Measurements from ENCODE around the gene DNAJC24.
"Not testable (repeated sequence)": the region's sequence is repeated elsewhere in the genome, so short reads cannot be mapped to it uniquely, and the experiment has no call there.

The DNAJC24 gene, protein sequence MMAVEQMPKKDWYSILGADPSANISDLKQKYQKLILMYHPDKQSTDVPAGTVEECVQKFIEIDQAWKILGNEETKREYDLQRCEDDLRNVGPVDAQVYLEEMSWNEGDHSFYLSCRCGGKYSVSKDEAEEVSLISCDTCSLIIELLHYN

DNA sequence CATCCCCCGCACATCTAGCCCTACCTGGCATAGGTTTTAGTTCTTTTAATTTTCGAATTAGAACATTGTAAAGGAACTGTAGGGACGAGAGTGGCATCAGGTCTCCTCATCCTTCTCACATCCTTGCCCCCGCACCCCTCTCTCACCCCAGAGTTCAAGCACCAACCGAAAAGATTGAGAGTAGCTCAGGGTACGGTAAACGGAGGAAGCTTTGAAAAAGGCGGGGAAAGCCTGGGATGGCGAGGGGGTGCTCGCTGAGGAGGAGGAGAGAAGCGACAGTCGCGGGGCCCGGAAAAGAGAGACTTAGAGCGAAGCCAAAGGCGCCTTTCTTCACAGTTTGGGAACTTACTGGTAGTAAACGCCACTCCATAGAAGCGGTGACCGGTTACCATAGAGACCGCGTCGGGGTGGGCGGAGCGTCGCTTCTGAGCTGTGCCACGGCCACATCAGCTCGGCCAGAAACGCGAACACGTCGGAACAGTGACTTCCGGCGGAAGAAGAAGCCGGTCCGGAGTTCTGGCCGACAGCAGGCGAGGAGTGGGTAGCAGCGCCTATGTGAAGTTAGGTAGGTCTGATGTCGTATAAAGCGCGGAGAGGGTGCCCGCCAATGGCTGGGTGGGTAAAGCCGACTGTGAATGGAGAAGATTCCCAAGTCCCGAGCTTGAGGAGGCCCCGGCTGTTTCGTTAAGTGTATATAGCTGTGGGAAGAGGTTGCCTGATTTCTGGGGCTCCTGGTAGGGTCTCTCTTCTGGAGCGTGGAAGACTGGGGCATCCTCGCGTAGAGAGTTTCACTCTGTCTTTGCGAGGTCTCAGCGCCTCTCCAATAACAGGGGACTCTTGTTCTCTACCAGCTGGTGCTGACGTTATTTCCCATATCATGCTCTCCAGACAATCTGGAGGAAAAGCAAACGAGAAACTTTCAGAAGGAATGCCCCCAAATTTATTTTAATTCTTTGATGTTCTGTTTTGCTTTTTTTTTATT is at the start of gene DNAJC24, which contains the start of gene DCDC1:
TSS of gene DNAJC24 (plus strand) at position 513 of the 982 bp plus-strand sequence. CDS start 889 bp downstream, outside the sequence.
TSS of gene DCDC1 (minus strand) at position 392 of the 982 bp plus-strand sequence. CDS start 41,459 bp downstream, outside the sequence.
- peak; percentile 87 to 91 for DNase-seq (ENCODE audit: low read depth in 1 of 2, low spot score in 1 of 2)

DNA sequence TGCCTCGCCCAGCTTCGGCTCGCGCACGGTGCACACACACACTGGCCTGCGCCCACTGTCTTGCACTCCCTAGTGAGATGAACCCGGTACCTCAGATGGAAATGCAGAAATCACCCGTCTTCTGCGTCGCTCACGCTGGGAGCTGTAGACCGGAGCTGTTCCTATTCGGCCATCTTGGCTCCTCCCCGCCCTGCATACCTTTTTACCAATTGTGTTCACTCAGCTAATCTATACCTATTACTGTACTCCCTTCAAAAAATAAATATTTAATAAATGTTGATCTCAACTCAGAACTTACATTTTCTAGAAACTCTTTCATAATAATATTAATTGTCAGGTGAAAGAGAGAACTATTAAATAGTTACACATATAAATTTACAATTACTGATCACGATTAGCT is 48.2 kb upstream of the DNAJC24 start:
- DNase-seq (ENCODE audit: low read depth in 1 of 2, low spot score in 1 of 2): not testable (repeated sequence)

DNA sequence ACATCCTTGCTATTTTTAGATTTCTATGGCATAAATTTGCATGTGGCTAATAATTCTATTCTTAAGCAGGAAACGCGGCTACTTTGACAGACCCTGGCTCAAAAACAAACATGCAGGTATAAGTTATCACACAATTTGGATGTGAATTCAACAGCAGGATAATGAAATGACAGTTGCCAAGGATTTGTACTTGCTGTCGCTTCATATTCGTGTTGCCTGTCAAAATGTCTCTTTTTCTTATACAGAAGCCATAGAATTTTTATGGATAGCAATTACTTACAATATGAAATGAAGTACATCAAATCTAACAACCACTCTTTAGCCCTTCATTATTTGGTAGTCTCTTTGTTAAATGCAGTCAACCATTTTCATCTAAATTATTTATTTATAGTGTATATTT is 46.5 kb upstream of the DNAJC24 start:
- DNase-seq (ENCODE audit: low read depth in 1 of 2, low spot score in 1 of 2): no peak

DNA sequence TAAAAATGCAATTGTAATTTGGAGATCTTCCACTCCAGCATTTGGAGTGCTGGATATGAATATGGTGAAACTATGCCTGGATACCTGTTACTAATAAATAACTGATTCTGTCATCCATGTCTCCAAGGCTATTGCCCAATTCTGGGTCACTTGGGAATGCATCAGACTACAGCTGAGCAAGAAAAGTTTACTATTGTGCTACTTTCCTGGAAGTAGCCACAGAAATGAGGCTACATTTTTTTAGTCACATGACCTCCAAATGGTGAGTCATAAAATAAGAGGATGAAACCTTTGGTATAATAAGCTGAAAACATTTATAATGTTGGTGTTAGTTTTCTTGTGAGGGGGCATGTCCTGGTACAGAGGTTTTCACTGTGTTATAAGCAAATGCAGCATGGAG is 44.5 kb upstream of the DNAJC24 start:
- DNase-seq (ENCODE audit: low read depth in 1 of 2, low spot score in 1 of 2): no peak

DNA sequence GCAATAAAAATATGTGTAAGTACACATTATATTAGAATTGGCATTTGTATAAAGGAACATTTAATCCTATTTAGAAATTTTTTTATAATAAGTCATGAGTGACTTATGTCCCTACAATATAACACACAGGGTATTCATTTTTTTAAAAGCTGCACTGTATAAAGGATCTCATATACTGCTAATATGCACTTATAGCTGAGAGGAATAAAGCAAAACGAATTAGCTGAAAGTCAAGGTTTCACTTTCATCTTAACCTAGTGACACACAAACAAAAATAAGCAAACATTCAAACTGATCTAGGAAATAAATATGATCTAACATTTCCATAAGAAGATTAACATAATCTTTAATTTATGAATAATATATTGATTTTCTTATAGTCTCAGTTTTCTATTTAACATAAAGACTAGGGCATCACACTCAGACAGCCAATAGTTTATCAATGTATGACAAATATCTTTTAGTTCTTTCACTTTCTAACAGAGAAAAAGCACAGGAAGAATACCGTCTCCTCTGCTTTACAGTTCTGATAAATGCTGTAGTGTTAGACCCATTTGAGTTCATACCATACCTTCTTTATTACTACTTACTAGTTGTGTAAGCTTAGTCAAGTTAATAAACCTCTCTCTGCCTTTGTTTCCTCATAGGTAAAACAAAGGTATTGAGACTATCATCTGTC is 43.1 kb upstream of the DNAJC24 start:
- no peak for DNase-seq (ENCODE audit: low read depth in 1 of 2, low spot score in 1 of 2)

DNA sequence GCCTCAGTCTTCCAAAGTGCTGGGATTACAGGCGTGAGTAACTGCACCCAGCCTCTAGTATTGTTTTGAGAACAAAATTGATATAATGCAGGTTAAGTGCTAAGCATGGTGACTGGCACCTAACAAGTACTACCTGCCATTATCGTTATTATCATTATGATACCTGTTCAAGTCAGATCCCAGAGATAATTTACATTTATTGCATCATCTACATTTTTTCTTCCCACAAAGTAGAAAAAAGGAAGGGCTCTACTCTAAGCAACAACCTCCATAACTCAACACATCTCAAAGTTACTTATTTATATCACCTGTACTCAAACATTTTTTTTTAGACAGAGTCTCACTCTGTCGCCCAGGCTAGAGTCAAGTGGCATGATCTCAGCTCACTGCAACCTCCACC is 42.2 kb upstream of the DNAJC24 start:
- DNase-seq (ENCODE audit: low read depth in 1 of 2, low spot score in 1 of 2): no peak

DNA sequence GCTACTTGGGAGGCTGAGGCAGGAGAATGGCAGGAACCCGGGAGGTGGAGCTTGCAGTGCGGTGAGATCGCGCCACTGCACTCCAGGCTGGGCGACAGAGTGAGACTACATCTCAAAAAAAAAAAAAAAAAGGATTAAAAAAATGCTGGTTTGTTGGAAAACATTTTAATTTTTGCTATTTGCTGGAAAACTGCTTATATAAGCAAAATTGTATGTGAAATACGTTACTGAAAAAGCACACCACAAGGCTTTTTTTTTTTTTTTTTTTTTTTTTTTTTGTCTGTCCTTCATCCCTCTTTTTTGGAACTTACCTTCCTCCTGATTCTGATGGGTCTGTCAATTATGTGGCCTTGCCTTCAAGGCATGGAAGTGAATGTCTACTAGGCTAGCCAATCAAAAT is 41.0 kb upstream of the DNAJC24 start:
- DNase-seq (ENCODE audit: low read depth in 1 of 2, low spot score in 1 of 2): no peak

DNA sequence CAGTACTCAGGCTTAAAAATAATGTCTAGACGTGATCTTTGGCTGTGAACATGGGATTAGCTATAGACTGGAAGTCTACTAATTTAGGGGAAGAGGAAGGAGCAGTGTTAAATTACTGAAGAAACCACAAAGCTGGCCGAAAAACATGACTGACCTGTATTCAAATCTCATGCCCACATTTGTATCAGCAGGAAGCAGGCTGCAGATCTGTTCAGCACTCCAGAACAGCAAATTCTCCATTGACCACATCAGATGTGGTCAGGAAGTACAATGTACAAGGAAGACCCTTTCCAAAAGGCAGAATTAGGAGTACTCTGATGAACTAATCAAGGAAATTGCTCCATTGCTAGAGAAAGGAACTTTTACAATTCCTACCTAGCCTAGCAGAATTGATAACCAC is 31.9 kb upstream of the DNAJC24 start:
- DNase-seq (ENCODE audit: low read depth in 1 of 2, low spot score in 1 of 2): no peak

DNA sequence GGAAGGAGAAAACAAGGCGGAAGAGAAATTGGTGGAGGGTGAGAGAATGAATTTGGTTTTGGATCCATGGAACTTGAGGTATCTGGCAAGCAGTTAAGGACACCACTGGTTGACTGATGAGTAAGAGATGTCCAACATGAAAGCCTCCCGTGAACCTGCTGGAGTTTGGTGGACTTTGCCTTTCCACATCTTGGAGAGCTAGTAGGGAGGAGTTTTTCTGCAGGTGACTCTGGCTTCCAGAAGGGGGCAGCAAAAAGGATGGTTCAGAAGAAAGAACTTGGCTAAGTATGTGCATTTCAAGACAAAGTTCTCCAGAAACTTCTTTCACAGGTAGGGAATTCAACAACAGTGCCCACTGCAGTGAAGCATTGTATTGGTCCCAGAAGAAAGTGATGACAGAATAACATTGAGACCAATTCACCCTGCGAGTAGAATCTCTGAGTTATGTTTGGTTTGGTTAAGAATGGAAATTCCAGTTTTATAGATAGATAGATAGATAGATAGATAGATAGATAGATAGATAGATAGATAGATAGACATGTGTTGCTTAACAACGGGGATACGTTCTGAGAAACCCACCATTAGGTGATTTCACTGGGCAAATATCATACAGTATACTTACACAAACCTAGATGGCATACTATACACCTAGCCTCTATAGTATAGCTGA is 28.6 kb upstream of the DNAJC24 start:
- no peak for DNase-seq (ENCODE audit: low read depth in 1 of 2, low spot score in 1 of 2)

DNA sequence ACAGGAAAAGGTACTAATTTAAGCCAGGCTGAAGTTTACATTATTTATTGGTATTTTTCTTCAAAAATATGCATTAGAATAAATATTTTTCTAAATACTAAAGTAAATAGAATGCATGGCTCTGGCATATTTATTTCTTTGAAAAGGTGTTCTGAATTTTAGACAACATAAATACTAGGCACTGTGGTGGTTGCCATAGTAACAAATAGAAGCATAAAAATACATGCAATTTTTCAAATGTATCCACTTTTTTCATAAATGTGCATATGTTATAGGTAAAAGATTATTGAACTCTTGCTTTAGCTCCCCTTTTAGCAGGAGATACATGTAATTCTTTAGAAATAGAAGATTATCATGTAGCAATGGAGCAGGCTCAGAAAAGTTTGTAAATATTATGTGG is 18.5 kb upstream of the DNAJC24 start:
- no peak for DNase-seq (ENCODE audit: low read depth in 1 of 2, low spot score in 1 of 2)

DNA sequence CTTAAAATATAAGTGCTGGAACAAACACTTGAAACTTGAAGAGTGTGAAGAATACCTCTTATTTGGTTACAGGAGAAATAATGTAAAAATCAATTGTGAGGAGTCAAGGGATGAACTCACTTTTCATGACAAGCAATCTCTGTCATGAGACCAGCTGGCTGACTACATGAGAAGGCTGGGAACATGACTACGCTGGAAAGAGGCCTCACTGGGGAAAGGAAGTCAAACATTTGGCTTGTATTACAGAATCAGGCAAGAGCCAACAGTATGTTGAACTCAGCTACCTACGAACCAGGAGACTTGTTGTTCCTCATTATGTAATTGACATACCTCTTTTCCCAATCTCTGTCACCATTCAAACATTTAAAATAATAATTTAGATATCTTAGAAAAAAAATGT is 14.5 kb upstream of the DNAJC24 start:
- no peak for DNase-seq (ENCODE audit: low read depth in 1 of 2, low spot score in 1 of 2)

DNA sequence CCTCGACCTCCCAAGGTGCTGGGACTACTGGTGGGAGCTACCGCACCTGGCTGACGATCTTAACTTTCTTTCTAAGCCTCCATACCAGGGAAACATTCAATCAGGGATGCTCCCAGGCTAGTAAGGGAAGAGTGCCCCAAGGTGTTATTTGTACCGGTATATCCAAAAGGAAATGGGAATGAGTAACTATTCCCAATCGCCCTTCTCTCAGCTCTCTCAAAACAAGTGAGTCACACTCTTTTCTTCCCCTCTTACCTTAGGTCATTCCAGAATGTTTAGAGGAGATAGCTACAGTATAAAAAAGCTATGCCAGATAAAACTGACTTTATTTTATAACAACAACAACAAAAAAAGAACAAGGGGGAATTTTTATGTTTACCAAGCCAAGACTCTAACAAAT is 13.8 kb upstream of the DNAJC24 start:
- DNase-seq (ENCODE audit: low read depth in 1 of 2, low spot score in 1 of 2): no peak

DNA sequence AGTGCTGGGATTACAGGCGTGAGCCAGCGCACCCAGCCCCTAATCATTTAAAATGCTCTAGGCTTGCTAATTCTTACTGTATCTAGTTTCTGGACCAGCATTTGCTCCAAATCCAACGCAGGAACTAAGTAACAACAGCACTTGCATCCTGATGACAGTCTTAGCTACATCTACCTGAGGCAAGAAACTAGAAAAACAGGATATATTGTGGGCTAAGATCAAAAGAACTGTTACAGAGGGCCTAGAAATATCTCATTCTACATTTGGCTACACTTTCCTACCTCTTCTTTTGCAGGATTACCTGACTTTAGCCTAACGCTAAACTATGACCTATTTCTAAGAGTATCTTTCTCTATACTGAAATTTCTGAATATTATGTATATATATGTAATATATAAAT is 7.9 kb upstream of the DNAJC24 start:
- no peak for DNase-seq (ENCODE audit: low read depth in 1 of 2, low spot score in 1 of 2)

DNA sequence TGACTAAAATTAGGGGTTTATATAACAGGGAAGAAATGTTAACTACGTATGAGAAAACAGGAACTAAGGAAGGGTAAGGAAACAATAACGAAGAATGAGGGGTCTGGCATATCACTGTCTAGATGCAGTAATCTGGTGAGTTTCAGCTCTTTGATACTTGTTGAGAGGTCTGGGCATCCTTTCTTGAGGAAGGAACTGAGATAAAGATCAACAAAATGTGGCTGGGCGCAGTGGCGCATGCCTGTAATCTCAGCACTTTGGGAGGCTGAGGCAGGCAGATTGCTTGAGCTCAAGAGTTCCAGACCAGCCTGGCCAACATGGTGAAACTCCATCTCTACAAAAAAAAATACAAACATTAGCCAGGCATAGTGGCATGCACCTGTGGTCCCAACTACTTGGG is 2.9 kb upstream of the DNAJC24 start:
- DNase-seq (ENCODE audit: low read depth in 1 of 2, low spot score in 1 of 2): no peak

DNA sequence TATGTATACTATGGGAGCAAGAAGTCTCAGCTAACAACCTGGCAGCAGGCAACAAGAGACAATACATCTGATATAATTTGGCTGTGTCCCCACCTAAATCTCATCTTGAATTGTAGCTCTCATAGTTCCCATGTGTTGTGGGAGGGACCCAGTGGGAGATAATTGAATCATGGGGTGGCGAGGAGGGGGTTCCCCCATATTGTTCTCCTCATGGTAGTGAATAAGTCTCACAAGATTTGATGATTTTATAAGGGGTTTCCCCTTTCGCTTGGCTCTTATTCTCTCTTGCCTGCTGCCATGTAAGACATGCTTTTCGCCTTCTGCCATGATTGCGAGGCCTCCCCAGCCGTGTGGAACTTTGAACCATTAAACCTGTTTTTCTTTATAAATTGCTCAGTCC is 6.2 kb downstream of the DNAJC24 start:
- DNase-seq (ENCODE audit: low read depth in 1 of 2, low spot score in 1 of 2): peak in 1 of 2 donors; percentile 1

DNA sequence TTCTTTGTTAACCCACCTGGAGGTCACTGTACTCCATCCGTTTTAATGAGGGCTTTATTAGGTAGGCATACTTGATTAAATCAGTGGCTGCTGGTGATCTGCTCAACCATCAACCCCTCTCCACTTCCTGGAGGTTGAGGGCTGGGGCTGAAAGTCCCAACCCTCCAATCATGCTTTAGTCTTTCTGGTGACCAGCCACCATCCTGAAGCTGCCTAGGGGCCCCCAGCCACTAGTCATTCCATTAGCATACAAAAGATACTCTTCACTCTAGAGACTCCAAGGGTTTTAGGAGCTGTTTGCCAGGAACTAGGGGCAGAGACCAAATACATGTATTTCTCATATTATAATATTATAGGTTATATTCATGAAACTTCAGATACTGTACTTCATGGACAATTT is 13.5 kb downstream of the DNAJC24 start:
- no peak for DNase-seq (ENCODE audit: low read depth in 1 of 2, low spot score in 1 of 2)

DNA sequence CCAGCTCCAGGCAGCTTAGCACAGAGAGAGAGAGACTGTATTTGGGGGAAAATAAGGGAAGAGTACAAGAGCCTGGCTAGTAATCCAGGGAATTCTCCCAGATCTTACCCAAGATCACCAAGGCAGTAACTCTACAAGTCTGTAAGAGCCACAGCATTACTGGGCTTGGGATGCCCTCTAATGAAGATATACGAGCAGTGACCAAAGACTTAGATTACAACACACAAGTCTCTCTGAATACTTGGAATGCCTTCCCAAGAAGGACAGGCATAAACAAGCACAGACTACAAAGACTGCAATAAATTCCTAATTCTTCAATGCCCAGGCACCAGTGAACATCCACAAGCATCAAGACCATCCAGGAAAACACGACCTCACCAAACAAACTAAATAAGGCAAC is 17.7 kb downstream of the DNAJC24 start:
- no peak for DNase-seq (ENCODE audit: low read depth in 1 of 2, low spot score in 1 of 2)

DNA sequence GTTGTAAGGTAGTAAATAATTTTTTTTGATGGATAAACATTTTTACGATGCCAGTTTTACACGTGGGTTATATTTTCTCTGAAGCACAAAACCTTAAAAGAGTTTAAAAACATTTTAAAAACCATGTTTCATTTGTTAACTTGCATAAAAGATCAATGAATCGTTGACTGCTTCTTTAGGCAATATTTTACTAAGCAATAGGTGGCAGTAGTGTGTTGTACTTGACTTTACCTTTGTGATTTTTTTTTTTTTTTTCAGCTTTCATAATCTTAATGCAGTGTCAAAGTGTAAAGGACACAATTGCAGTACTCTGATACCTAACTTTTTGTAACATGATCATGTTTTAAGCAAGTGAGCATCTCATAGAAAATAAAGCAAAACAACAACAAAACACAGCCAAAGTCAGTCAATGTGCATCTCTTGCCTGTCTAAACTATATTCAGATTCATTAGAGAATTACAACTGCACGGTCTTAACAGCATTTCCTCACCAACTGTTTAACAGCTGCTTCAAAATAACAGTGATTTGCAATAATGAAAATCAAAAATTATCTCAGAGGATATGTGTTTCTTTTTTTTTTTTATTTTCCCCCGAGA is 27.7 kb downstream of the DNAJC24 start:
- no peak for DNase-seq (ENCODE audit: low read depth in 1 of 2, low spot score in 1 of 2)

DNA sequence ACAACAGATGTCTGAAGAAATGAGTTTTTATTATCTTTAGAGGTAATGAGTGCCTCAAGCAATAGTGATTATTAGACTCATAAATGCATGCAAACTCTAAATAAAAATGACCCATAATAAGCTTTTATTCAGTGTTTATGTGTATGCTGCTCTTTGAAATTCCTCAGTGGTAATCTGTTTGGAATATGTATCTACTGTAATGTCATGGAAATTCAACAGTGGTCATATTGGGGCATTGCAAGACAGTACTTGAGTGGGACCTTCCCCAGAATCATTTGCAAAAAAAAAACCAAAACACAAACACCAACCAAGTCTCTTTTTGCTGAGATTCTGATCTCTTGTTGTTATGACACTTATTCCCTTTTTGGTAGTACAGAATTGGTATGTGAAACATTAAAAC is 35.0 kb downstream of the DNAJC24 start:
- DNase-seq (ENCODE audit: low read depth in 1 of 2, low spot score in 1 of 2): no peak

DNA sequence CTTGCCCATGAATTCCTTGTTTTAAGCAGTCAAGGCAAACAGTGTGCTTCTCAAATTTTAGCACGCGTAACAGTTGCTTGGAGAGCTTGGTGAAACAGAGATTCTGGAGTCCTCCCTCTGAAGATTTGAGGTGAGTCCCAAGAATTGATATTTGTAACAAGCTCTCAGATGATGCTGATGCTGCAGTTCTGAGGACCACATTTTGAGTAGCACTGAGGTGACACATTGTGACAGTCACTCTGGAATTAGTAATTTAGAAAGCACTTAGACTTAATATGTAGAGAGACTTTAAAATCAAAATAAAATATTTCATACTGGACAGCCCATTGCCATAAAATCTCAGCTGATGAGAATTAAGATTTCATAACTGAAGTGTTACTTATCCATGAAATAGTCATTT is 38.5 kb downstream of the DNAJC24 start:
- DNase-seq (ENCODE audit: low read depth in 1 of 2, low spot score in 1 of 2): no peak

DNA sequence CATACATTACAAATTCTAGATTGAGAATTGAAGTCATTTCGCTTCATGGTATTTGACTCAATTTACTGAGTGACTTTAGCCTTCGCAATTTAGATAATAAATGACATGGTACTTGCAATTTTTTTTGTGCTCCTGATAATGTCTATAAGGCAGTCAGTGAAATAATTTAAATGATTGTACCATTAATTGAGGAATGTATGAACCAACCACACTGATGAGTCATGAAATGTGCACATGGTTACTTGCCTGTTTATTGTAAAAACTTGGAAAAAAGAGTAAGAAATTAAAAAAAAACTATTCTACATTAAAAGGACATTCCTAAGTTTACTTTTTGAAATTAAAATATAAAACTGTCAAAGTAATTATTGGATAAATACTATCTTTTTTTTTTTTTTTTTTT is 43.3 kb downstream of the DNAJC24 start:
- DNase-seq (ENCODE audit: low read depth in 1 of 2, low spot score in 1 of 2): no peak

Measured in activated CD4-positive, alpha-beta T cell treated with anti-CD3 and anti-CD28 coated beads, Interleukin-2, amount 50 U/mL, for 24 hours (primary cell).